GM23248 (cell line): ENCODE measurements around the gene CCDC88C. TPM values are rescaled to one million over a fixed set of nuclear protein-coding genes. Genes with fewer than 3 reads are reported as not detected.

Source experiments
- DNase-seq: peaks from one replicate; pipeline ENCODE4 v3.0.0-alpha.2; 2015
- H2AFZ ChIP-seq: fragments of 200-600 bp; sonication (generic); 2 replicates; pipeline ENCODE4 v1.6.1; 2016; ENCODE audit warnings: antibody characterized with exemption
- H3F3A ChIP-seq: fragments of 200-600 bp; sonication (generic); 2 replicates; pipeline ENCODE4 v1.6.1; 2016; ENCODE audit warnings: mild to moderate bottlenecking, antibody characterized with exemption, mixed run types; ENCODE audit not compliant: insufficient read depth
- H3K27ac ChIP-seq: fragments of 200-600 bp; sonication (generic); 2 replicates; pipeline ENCODE4 v1.5.1; 2016; ENCODE audit warnings: mild to moderate bottlenecking
- H3K27me3 ChIP-seq: fragments of 200-600 bp; sonication (generic); replicated peaks from 2 replicates; pipeline ENCODE4 v1.6.1; 2016; ENCODE audit warnings: mild to moderate bottlenecking; ENCODE audit not compliant: insufficient read depth
- H3K36me3 ChIP-seq: fragments of 200-600 bp; sonication (generic); 2 replicates; pipeline ENCODE4 v1.6.1; 2016; ENCODE audit warnings: low read depth, mild to moderate bottlenecking
- H3K4me1 ChIP-seq: fragments of 200-600 bp; sonication (generic); 2 replicates; pipeline ENCODE4 v1.6.1; 2016; ENCODE audit warnings: mild to moderate bottlenecking; ENCODE audit not compliant: insufficient read depth
- H3K4me2 ChIP-seq: fragments of 200-600 bp; sonication (generic); one replicate; pipeline ENCODE4 v1.6.1; 2016; ENCODE audit warnings: mild to moderate bottlenecking; ENCODE audit not compliant: unreplicated experiment
- H3K4me3 ChIP-seq: fragments of 200-600 bp; sonication (generic); 2 replicates; pipeline ENCODE4 v1.5.1; 2016; ENCODE audit warnings: mild to moderate bottlenecking
- H3K79me2 ChIP-seq: fragments of 200-600 bp; sonication (generic); 2 replicates; pipeline ENCODE4 v1.6.1; 2016; ENCODE audit warnings: mild to moderate bottlenecking; ENCODE audit not compliant: insufficient read depth
- H3K9ac ChIP-seq: fragments of 200-600 bp; sonication (generic); 2 replicates; pipeline ENCODE4 v1.6.1; 2016; ENCODE audit warnings: mild to moderate bottlenecking
- H3K9me2 ChIP-seq: fragments of 200-600 bp; sonication (generic); 2 replicates; pipeline ENCODE4 v1.6.1; 2016; ENCODE audit warnings: mixed run types, mild to moderate bottlenecking, moderate library complexity; ENCODE audit not compliant: insufficient read depth
- H3K9me3 ChIP-seq: fragments of 200-600 bp; sonication (generic); one replicate; pipeline ENCODE4 v1.6.1; 2017; ENCODE audit warnings: low read depth
- H4K20me1 ChIP-seq: fragments of 200-600 bp; sonication (generic); 2 replicates; pipeline ENCODE4 v1.6.0; 2016; ENCODE audit not compliant: insufficient read depth
- EZH2 ChIP-seq: fragments of 200-600 bp; sonication (generic); IDR thresholded peaks from 2 replicates; pipeline ENCODE4 v1.6.1; 2018; ENCODE audit warnings: antibody characterized with exemption, mild to moderate bottlenecking; ENCODE audit not compliant: insufficient read depth, poor library complexity, severe bottlenecking
- EZH2phosphoT487 ChIP-seq: fragments of 200-600 bp; sonication (generic); IDR thresholded peaks from 2 replicates; pipeline ENCODE4 v1.6.1; 2018; ENCODE audit warnings: antibody characterized with exemption, moderate library complexity, mild to moderate bottlenecking, low read depth; ENCODE audit not compliant: insufficient read depth
- WGBS, 2 experiments: methylation state at CpG; one replicate each; pipeline ENCODE4 v1.1.6; 2015 to 2017; ENCODE audit warnings: low lambda C conversion rate in 2 of 2, low coverage in 1 of 2; ENCODE audit errors: missing lambda C conversion rate in 2 of 2; 5-methylcytosine and 5-hydroxymethylcytosine counted together
- in situ Hi-C: fragments of 300-500 bp; cut with MboI; formaldehyde crosslinking; loops from 2 replicates; pipeline ENCODE4 v1.15.0; 2020
- polyA plus RNA-seq: library from polyadenylated mRNA; unstranded; fragments of >200 nt; fragmentation: Nextera tagmentation; extraction: Ambion mirVana; gene quantifications from 2 replicates; pipeline ENCODE4 v1.2.1, GENCODE V29; 2016
- total RNA-seq: library from RNA; depleted of rRNA; stranded (reverse); fragments of >200 nt; shearing (Covaris generic); gene quantifications from 2 replicates; pipeline ENCODE4 v1.2.3, GENCODE V29; 2014

CCDC88C gene
- total and polyA plus RNA-seq, 2 experiments from 2014 or later = not detected

- H3K36me3 ChIP-seq = no peaks in the 10 kb centered on the region
- in situ Hi-C loops = no loop called here
- H3K4me2 ChIP-seq = no peak overlapping the region
- H3K4me1 ChIP-seq = no peaks in the 10 kb centered on the region
- no peaks in the 10 kb centered on the region for H3K79me2 ChIP-seq
- no peaks in the 10 kb centered on the region for H3F3A ChIP-seq
- no peak overlapping the region for H2AFZ ChIP-seq
- H3K9me2 ChIP-seq = no peaks in the 10 kb centered on the region
- DNase-seq = no peak
- no peak overlapping the region for H3K9ac ChIP-seq
- no peaks in the 10 kb centered on the region for H4K20me1 ChIP-seq
- no peak overlapping the region for H3K4me3 ChIP-seq
- TF ChIP-seq EZH2 (no peak), EZH2phosphoT487 (no peak)
- no peaks in the 10 kb centered on the region for H3K9me3 ChIP-seq
- WGBS, 2 experiments = 64 to 71% methylated on average over 6 of the region's 6 CpGs
- H3K27me3 ChIP-seq = peaks cover 11% of the 10 kb centered on the region
- H3K27ac ChIP-seq = no peak overlapping the region
These were observed 94.6 kb downstream of the CCDC88C start for GRCh38 chr14:91323031-91323430.

DNA sequence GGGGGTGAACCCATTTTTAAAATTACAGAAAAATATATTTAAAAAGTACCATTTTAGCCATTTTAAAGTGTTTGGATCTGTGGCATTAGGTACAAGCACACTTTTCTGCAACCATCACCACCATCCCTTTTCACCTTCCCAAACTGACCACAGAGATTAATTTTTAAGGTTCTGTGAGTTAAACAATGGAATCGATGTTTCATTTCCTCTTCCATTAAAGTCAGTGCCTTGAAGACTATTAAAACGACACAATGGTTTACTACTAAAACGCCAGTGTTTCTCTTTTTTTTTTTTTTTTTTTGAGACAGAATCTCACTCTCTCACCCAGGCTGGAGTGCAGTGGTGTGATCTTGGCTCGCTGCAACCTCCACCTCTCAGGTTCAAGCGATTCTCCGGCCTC lies 95.0 kb downstream of the CCDC88C start:
- Histone ChIP-seq H3K36me3 (no peaks in the 10 kb centered on the region), H2AFZ (no peak overlapping the region), H3K79me2 (no peaks in the 10 kb centered on the region), H3K9ac (no peak overlapping the region), H3K4me3 (no peak overlapping the region), H3K27ac (no peak overlapping the region), H3K9me2 (no peaks in the 10 kb centered on the region), H3K27me3 (peaks cover 11% of the 10 kb centered on the region), H3K9me3 (no peaks in the 10 kb centered on the region), H3F3A (no peaks in the 10 kb centered on the region), H3K4me2 (no peak overlapping the region), H3K4me1 (no peaks in the 10 kb centered on the region), H4K20me1 (no peaks in the 10 kb centered on the region)
- in situ Hi-C loops = no loop called here
- no peak for TF ChIP-seq EZH2phosphoT487
- TF ChIP-seq EZH2 = no peak
- DNase-seq = no peak
- WGBS, 2 experiments = 85% methylated on average over 6 of the region's 6 CpGs

DNA sequence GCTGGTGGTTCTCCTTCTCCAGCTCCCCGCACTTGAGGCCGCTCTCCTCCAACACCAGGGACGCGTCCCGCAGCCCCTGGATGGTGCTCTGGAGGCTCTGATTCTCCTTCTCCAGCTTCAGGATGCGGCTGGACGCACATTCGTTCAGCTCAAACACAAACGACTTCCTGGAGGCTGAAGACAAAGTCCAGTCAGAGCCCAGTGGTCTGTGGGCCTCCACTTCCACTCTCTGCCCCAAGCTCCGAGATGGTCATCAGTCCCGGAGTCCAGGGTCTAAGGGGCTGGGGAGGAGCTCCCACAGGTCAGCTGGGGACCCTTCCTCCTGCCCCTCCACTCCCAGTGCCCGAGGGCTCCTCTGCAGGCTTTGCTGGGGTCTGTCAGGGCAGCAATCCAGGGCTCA lies 96.5 kb downstream of the CCDC88C start:
- H2AFZ ChIP-seq = no peak overlapping the region
- no peak overlapping the region for H3K4me3 ChIP-seq
- no peaks in the 10 kb centered on the region for H3K9me2 ChIP-seq
- no peaks in the 10 kb centered on the region for H3F3A ChIP-seq
- no peak overlapping the region for H3K9ac ChIP-seq
- H4K20me1 ChIP-seq = no peaks in the 10 kb centered on the region
- no peaks in the 10 kb centered on the region for H3K4me1 ChIP-seq
- 78 to 79% methylated on average over 12 of the region's 12 CpGs for WGBS, 2 experiments
- no peak overlapping the region for H3K27ac ChIP-seq
- no peak for DNase-seq
- no peak overlapping the region for H3K4me2 ChIP-seq
- H3K79me2 ChIP-seq = no peaks in the 10 kb centered on the region
- no peak for TF ChIP-seq EZH2
- no peak for TF ChIP-seq EZH2phosphoT487
- peaks cover 19% of the 10 kb centered on the region for H3K27me3 ChIP-seq
- no peaks in the 10 kb centered on the region for H3K9me3 ChIP-seq
- no peaks in the 10 kb centered on the region for H3K36me3 ChIP-seq
- in situ Hi-C loops = no loop called here

GRCh38 chr14:91320266-91320665 lies 97.4 kb downstream of the CCDC88C start:
- no peaks in the 10 kb centered on the region for H3F3A ChIP-seq
- DNase-seq = no peak
- H3K4me2 ChIP-seq = no peak overlapping the region
- no peak for TF ChIP-seq EZH2phosphoT487
- no peak for TF ChIP-seq EZH2
- WGBS, 2 experiments = 83 to 89% methylated on average over 9 of the region's 9 CpGs
- H3K4me3 ChIP-seq = no peak overlapping the region
- no peaks in the 10 kb centered on the region for H3K4me1 ChIP-seq
- no peak overlapping the region for H2AFZ ChIP-seq
- H3K36me3 ChIP-seq = no peaks in the 10 kb centered on the region
- no peaks in the 10 kb centered on the region for H3K9me2 ChIP-seq
- H3K27me3 ChIP-seq = peaks cover 19% of the 10 kb centered on the region
- no peaks in the 10 kb centered on the region for H3K9me3 ChIP-seq
- no peaks in the 10 kb centered on the region for H4K20me1 ChIP-seq
- in situ Hi-C loops = no loop called here
- H3K9ac ChIP-seq = no peak overlapping the region
- H3K79me2 ChIP-seq = no peaks in the 10 kb centered on the region
- H3K27ac ChIP-seq = no peak overlapping the region

DNA sequence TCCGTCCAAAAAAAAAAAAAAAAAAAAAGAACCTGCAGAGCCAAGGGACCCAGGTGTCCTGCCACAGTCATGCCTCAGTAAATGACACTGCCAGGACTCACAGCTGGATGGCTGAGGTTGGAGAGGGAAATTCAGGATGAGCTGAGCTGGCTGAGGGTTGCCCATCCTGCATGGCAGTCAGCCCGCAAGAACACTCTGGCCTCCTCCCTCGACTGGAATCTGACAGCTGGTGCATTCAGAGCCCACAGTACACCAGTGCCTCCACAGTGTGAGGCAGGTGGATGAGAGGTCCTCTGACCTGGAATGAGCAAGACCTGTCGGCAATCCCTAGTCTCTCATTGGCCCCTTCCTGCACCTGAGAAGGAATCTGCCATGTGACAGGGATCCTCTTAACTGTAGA lies 98.7 kb downstream of the CCDC88C start:
- Histone ChIP-seq H3K79me2 (no peaks in the 10 kb centered on the region), H3K36me3 (no peaks in the 10 kb centered on the region), H3K9me2 (no peaks in the 10 kb centered on the region), H4K20me1 (no peaks in the 10 kb centered on the region), H3F3A (no peaks in the 10 kb centered on the region), H3K9ac (no peak overlapping the region), H3K4me1 (no peaks in the 10 kb centered on the region), H3K27ac (no peak overlapping the region), H2AFZ (no peak overlapping the region), H3K27me3 (peaks cover 11% of the 10 kb centered on the region; the same call in 1 of the 2 replicates), H3K4me3 (no peak overlapping the region), H3K4me2 (no peak overlapping the region), H3K9me3 (no peaks in the 10 kb centered on the region)
- in situ Hi-C loops = no loop called here
- no peak for DNase-seq
- TF ChIP-seq EZH2phosphoT487 = no peak
- TF ChIP-seq EZH2 = no peak
- WGBS, 2 experiments = 43 to 47% methylated on average over 4 of the region's 4 CpGs
